GM18909 (cell line): ENCODE results near the gene ATP6V0A4.
"Not testable (repeated sequence)": the region's sequence is repeated elsewhere in the genome, so short reads cannot be mapped to it uniquely, and the experiment has no call there.

Source experiments
- ATAC-seq: cut with Tn5 transposase; IDR thresholded peaks from one replicate; pipeline ENCODE4 v1.9.1; 2021; ENCODE audit warnings: mild to moderate bottlenecking; ENCODE audit not compliant: unreplicated experiment, poor library complexity

The ATP6V0A4 gene

DNA sequence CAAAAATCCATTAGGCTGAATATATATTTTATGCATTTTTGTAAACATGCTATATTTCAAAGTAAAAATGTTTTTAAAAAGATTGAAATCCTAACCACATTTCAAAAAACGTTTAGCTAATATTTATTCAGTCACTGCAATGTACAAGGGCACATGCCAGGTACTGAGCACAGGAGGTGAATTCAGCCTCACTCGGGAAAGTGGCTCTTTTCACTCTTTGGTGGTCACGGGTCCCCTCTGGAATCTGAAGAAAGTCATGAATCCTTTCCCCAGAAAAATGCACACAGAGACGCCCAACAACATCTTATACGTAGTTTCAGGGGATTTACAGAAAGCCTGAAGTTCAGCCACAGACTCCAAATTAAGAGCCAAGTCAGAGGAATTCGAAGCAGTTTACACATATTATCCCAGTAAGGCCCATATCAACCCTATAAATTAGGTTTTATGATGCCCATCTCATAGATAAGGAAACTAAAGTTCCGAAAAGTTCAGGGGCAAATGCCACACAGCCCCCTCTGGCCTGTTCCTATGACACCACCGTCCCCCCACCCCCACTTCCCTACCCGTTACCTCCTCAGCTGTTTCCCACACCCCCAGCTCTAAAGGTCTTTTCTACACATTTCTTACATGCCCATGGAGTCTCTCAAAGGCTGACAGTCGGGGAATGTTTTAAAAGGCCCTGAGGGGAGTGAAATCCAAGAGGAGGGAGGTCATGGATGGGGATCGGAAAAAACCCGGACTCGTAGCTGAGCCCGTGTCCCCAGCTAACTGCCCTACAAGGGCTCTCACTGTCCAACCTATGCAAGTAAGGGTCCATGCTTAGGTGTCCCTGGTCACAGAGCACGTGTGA lies 87.2 kb downstream of the ATP6V0A4 start:
- no peak for ATAC-seq

DNA sequence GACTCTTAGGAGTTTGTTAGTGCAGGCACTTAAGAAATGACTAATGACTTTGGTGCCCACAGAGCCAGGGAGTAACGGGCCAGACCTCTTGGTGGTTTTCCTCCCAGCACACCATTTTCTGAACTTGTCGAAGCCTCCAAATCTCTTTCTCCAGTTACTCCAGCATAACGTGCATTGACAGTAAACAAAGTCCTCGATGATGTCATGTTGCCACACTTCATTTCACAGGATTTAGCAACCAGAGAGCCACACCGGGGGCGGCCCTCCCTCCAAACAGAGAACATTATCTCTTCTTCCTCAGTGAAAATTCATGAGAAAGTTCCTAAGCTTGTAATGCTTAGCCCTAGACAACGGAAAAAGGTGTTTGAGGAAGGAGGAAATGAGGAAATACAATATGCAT lies 92.8 kb downstream of the ATP6V0A4 start:
- ATAC-seq, result no peak

DNA sequence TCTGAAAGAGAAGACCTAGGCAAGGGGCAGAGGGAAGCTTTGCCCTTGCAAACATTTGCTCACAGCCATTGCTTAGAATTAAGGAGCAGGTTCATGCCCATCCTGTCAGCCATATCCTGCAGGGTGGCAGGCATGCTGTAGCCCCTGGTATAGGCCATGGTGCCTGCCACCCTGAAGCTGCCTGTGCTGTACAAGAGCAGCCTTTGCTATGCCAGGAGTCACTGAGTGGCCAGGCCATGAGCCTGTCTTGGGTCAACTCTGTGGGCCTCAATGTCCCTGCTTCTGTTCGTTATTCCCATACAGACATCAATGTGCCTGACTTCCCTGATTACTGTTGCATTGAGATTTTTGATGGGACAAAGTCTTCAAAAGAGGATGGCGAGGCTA lies 96.5 kb downstream of the ATP6V0A4 start:
- ATAC-seq, result no peak

DNA sequence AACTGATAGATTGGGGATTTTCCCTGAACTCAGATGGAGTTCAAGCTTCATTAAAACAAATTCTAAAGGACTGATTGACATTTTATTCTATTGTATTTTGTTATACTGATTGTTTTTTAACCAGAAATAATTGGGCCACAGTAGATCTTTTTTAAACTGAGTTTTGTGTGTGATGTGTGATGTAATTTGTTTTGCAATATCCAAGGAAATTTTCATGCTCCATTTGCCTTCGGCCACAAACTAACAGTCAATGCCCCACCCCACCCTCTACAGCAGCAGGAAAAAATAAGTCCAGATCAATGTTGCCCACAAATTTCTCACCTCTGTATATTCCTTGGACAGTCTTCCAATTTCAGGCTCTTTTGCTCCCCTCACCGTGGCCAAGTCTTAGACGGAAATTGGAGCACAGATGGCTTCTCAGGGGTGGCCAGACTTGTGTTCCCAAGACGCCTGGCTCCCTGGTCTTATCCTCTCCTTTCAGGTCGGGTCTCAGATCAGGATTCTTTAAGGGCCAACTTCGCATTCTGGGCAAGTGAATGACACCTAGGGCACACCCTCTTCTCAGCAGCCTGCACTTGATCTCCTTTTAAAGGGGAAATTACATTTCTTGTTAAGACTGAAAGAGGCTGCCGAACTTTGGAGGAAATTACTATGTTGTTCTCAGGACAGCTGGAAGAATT lies 97.0 kb downstream of the ATP6V0A4 start, which contains the start of gene SVOPL:
TSS of gene SVOPL (minus strand) at position 506 of the 680 bp plus-strand sequence. CDS start 22,317 bp downstream, outside the sequence.
- ATAC-seq, result no peak

DNA sequence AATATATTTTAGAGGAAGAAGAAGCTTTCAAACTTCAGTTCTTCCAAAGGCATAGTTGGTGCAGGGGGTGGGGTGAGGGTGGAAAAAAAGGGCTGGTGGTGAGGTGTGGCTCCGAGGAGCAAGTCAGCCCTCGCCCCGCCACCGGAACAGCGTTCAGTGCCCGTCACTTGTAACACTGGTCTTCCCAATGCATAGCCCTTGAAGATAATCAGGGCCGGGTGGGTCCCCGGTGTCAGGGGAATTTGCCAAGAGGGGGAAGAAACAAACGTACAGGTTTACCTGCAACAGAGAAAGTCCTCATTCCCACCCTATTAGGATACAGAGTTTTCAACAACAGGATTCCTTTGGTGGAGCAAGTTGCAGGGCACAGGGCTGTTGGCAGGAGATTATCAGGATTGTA lies 98.3 kb downstream of the ATP6V0A4 start:
- no peak for ATAC-seq

DNA sequence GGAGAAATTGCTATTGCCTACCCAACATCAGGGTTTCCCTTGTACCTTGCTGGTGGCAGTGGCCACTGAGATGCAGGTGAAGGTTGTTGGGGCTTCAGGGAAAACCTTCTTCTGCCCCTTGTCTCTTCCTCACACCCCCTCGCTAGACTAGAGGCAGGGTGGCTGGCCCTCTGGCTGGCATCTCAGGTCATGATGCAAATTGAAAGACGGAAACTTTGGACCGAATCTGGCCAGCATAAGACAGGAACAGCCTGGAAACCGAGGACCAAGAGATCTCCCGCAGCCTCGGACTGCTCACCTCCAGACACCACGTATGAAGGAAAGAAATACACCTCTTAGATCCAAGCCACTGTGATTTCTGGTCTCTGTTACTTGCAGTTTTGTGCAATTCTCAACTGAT lies 99.7 kb downstream of the ATP6V0A4 start:
- ATAC-seq, result no peak

DNA sequence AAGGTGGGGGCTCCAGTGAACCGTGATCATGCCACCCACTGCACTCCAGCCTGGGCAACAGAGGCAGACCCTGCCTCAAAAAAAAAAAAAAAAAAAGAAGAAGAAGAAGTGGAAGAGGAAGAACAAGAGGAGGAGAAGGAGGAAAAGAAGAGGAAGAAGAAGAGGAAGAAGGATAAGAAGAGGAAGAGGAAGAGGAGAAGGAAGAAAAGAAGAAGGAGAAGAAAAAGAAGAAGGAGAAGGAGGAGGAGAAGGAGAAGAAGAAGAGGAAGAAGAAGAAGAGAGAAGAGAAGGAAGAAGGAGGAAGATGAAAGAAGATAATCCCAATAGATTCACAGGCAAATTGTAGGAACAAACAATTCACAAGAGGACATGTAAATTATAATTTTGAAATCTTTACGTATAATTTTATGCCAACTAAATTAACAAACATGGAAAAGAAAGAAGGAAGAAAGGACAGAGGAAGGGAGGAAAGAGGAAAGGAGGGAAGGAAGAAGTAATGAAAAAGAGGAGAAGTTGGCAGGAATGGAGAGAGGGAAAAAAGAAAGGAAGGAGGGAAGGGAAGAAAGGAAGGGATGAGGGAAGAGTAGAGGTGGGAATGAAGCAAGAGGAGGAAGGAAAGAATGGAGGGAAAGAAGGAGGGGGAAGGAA lies 100.3 kb downstream of the ATP6V0A4 start:
- no peak for ATAC-seq

DNA sequence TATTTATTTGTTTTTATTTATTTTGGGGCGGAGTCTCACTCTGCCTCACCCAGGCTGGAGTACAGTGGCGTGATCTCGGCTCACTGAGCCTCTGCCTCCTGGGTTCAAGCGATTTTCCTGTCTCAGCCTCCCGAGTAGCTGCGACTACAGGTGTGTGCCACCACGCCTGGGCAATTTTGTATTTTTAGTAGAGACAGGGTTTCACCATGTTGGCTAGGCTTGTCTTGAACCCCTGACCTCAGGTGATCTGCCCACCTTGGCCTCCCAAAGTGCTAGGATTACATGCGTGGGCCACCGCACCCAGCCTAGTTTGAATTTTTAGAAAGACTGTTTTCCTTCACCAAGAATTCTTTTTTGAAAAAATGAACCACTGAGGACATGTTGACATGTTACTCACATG lies 102.2 kb downstream of the ATP6V0A4 start:
- not testable (repeated sequence) for ATAC-seq

DNA sequence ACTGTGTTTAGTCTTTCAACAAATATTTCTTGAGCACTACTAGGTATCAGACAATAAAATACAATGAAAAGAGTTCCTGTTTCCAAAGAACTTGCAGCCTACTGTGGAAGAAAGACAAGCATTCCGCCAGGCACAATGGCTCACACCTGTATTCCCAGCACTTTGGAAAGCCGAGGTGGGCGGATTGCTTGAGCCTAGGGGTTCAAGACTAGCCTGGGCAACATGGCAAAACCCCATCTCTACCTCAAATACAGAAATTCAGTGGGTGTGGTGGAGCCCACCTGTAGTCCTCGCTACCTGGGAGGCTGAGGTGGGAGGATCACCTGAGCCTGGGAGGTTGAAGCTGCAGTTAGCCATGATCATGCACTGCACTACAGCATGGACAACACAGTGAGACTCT lies 102.9 kb downstream of the ATP6V0A4 start:
- no peak for ATAC-seq

DNA sequence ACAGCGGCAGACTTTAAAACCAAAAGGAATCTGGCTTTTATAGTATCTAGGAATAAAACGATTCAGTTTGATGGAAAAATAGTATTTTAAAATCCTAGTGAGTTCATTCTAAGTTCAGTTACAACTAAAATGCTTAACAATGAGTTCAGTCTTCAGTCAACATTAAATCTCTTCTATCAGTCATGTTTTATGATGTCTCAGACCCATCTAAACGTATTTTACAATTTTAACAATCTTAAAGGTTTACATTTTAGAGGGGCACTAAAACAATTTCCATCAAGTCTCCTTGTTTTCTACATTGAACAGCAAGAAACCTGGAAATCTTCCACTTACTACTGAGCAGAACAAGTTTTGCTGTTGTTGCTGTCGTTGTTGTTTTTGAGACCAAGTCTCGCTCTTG lies 106.8 kb downstream of the ATP6V0A4 start:
- ATAC-seq, result no peak

DNA sequence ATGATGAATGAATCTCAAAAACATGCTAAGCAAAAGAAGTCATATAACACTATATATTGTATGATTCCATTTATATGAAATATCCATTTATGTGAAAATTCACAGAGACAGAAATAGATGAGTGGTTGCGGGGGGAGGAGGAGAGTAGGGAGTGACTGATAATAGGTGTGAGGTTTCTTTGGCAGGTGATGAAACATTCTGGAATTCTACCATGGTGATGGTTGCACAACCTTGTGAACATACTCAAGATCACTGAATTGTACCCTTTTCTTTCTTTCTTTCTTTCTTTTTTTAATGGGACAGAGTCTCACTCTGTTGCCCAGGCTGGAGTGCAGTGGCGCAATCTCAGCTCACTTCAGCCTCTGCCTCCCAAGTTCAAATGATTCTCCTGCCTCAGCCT lies 107.5 kb downstream of the ATP6V0A4 start:
- no peak for ATAC-seq

DNA sequence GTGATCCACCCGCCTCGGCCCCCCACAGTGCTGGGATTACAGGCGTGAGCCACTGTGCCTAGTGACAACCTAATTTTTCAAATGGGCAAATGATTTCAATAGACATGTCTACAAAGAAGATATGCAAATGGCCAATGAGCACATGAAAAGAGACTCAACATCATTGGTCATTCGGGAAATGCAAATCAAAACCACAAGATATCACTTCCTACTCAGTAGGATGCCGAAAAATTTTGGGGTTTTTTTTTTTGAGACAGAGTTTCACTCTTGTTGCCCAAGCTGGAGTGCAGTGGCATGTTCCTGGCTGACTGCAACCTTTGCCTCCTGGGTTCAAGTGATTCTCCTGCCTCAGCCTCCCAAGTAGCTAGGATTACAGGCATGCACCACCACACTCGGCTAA lies 110.0 kb downstream of the ATP6V0A4 start:
- ATAC-seq, result not testable (repeated sequence)

DNA sequence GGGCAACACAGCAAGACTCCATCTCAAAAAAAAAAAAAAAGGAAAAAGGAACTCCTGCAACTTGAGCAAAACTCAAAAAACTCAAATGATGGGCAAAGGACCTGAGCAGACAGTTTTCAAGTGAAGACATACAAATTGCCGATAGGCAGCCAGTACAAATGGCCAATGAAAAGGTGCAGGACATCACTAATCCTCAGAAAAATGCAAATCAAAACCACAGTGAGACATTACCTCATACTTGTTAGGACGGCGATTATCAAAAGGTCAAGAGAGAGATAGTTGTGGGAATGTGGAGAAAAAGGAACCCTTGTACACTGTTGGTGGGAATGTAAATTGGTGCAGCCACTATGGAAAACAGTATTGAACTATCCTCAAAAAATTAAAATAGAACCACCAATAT lies 113.7 kb downstream of the ATP6V0A4 start:
- ATAC-seq, result no peak

DNA sequence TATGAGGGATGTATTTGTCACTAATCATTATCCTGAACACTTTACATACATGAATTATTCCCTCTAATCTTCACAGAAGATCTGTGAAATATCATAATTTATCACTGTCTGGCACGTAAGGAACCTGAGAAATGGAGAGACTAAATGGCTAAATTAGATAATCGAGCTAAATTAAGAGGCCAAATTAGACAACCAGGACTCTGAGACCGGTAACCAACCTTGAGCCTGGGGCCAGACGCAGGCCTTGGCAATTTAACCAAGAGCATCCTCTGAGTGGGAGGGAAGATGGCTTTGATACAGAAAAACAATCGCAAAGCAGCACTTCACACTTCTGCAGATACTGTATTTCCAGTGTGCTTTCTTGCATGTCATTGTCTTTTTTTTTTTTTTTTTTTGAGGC lies 118.2 kb downstream of the ATP6V0A4 start:
- no peak for ATAC-seq

DNA sequence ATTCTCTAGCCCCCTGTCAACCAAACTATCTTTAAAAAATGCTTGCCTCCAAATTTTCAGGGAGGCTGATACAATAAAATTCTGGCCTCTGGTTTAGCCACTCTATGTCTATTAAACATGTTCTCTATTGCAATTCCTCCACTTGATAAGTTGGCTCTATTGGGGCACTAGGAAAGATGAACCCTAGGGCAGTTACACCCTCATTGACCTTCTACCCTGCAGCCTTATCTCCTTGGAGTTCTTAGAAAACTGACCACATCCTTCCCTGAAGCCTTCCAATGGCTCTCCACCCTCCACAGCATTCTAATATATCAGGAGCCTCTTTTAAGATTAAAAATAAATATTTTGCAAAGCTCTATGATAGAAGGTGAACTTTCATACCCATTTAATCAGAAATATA lies 127.4 kb downstream of the ATP6V0A4 start:
- no peak for ATAC-seq

DNA sequence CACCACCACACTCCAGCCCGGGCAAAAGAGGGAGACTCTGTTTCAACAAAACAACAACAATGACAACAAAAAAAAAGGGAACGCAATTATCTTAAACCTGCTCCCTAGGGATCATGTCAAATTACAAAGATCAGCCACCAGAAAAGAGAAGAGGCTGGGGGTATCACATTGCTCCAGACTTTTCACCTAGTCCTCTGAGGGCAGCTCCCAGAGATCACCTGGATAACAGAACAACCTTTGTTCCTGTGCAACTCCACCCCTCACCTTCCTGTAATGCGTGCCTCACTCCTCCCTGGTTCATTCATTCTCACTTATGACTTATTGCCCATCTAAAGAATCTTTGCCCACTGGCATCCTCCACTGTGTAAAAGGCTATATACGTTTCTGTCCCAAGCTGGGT lies 128.6 kb downstream of the ATP6V0A4 start:
- ATAC-seq, result no peak

DNA sequence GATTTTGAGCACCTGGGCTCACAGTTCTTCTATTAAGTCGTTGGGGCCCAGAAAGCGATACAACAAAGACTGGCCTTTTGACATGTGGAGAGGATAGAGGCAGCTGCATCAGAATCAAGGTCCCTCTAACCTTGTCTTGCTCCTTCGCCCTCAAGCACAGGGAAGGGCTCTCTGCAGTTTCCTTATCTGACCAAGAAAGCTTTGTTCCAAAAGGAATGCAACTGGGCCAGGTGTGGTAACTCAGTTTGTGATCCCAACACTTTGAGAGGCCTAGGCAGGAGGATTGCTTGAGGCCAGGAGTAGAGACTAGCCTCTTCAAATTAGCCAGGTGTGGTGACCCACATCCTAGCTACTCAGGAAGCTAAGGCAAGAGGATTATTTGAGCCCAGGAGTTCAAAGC lies 129.1 kb downstream of the ATP6V0A4 start:
- ATAC-seq, result no peak

DNA sequence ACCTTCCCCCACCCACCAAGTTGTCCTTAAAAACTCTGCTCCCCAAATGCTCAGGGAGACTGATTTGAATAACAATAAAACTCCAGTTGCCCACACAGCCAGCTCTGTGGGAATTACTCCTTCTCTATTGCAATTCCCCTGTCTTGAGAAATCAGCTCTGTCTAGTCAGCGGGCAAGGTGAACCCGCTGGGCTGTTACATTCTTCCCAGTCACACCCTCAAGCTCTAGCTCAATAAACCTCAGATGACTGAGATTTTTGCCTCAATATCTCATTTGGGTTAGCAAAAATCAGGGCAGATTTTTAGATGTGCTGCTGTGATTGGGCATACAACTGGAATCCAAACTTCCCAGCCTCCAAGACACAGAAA lies 129.8 kb downstream of the ATP6V0A4 start:
- ATAC-seq, result no peak

DNA sequence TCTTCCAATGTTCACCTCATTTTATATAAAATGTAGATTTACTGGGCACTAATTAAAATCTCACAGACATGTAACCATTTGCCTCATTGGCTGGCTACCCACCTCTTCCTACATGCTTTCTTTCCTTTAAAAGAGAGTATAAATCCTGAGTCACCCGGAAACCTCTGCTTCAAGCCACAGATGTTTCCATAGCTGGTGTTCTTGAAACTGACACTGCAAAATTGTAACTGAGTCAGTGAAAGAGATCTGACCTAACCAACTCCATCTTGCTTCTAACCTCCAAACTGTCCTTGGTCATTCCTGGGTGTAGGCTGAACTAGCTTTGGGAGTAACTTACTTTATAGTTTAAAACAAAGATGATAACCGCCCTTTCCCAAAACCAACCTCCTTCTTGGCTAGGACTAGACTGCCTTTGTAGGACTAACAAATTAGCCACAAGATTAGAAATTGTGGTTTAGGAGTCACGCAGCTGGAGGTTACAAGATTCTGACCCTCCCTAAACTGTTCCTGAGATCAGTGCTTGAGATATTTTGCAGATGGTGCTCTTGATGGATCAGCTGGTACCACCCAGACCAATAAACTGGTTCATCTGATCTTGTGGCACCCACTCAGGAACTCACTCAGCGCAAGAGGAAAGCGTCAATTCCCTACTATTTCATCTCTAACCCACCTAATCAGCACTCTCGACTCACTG lies 130.3 kb downstream of the ATP6V0A4 start:
- ATAC-seq, result no peak

DNA sequence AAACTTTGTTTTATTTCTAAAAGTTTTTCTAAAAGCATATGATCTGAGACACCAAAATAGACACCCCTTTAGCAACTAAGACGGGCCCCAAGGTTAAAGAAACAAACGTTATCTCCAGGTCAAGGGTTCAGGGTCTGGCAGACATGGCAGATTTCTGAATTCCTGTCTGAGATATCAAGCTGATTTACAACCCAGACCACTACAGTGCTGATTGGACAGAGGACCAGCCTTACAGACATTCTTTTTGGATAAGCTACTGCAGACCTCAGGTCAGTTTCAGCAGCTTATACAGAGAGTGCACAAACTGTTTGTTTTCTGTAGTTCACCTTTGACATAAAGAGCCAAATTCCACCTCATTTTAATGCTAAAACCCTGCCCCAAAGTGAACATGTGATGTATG lies 131.6 kb downstream of the ATP6V0A4 start:
- no peak for ATAC-seq

DNA sequence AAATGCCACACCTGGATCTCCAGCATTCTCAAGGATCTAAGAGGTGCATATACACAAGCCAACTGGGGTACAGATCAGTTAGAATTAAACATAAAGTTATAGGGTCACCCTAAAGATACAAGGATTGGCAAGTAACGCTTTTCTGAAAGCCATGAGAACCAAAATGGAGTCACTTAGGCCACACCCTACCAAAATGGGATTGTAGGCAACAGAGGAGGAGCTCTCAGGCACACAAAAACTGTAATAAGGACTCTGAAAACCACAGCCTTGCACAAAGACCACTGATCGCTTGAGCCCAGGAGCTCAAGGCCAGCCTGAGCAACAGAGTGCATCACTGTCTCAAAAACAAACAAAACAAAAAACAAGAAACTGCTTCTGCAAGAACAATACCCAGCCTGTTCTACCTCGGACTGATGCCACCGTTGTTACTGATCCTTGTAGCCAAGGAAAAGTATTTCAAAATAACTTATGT lies 132.3 kb downstream of the ATP6V0A4 start:
- ATAC-seq, result no peak
